ENCODE measurements around the gene RIC8B.

The RIC8B gene

GRCh38 chr12:106871477-106871876 lies 97.0 kb downstream of the RIC8B start:
- TF ChIP-seq EZH2 (IDR thresholded peaks at IDR 0.05; ENCODE audit: borderline replicate concordance, low read depth, low read length, severe bottlenecking) (no peak), CTCF (IDR thresholded peaks at IDR 0.05; ENCODE audit: borderline replicate concordance, extremely low read depth, low read length, poor library complexity, severe bottlenecking) (no peak)
- H3K79me2 ChIP-seq (ENCODE audit: insufficient read depth, low read length): no peaks in the 10 kb centered on the region
- H3K36me3 ChIP-seq (ENCODE audit: insufficient read depth, low read length): peaks cover 50% of the 10 kb centered on the region; the same call in 1 of the 2 replicates
- no peaks in the 10 kb centered on the region for H3K4me1 ChIP-seq (ENCODE audit: insufficient read depth, low read length)
- H3K9ac ChIP-seq (ENCODE audit: low read depth, low read length): no peak overlapping the region
- DNase-seq (no peak), ATAC-seq (ENCODE audit: insufficient read depth, low read depth) (no peak)
- no peak overlapping the region for H2AFZ ChIP-seq (ENCODE audit: low read depth, low read length)
- no peaks in the 10 kb centered on the region for H3K27me3 ChIP-seq (ENCODE audit: insufficient read depth, low read length, poor library complexity)
- H3K4me2 ChIP-seq (ENCODE audit: insufficient read depth, low read length): no peak overlapping the region
- no peaks in the 10 kb centered on the region for H3K9me3 ChIP-seq (ENCODE audit: insufficient read depth, low read length, severe bottlenecking)
- H3K27ac ChIP-seq (ENCODE audit: low read length): no peak overlapping the region
- no peak overlapping the region for H3K4me3 ChIP-seq (ENCODE audit: low read depth in 1 of 2, low read length in 2 of 2)
- no peaks in the 10 kb centered on the region; the same call in 1 of the 2 replicates for H4K20me1 ChIP-seq (ENCODE audit: insufficient read depth, low read length)

- H3K4me1 ChIP-seq (ENCODE audit: insufficient read depth, low read length): no peaks in the 10 kb centered on the region
- H3K4me2 ChIP-seq (ENCODE audit: insufficient read depth, low read length): no peak overlapping the region
- H4K20me1 ChIP-seq (ENCODE audit: insufficient read depth, low read length): no peaks in the 10 kb centered on the region
- no peaks in the 10 kb centered on the region for H3K9me3 ChIP-seq (ENCODE audit: insufficient read depth, low read length, severe bottlenecking)
- no peak for ATAC-seq (ENCODE audit: insufficient read depth, low read depth)
- no peak for DNase-seq
- H3K27me3 ChIP-seq (ENCODE audit: insufficient read depth, low read length, poor library complexity): no peaks in the 10 kb centered on the region
- H3K4me3 ChIP-seq (ENCODE audit: low read depth in 1 of 2, low read length in 2 of 2): no peak overlapping the region
- no peaks in the 10 kb centered on the region for H3K79me2 ChIP-seq (ENCODE audit: insufficient read depth, low read length)
- H3K9ac ChIP-seq (ENCODE audit: low read depth, low read length): no peak overlapping the region
- TF ChIP-seq CTCF (IDR thresholded peaks at IDR 0.05; ENCODE audit: borderline replicate concordance, extremely low read depth, low read length, poor library complexity, severe bottlenecking) (no peak), EZH2 (IDR thresholded peaks at IDR 0.05; ENCODE audit: borderline replicate concordance, low read depth, low read length, severe bottlenecking) (no peak)
- H3K36me3 ChIP-seq (ENCODE audit: insufficient read depth, low read length): peaks cover 38% of the 10 kb centered on the region; the same call in 1 of the 2 replicates
- H2AFZ ChIP-seq (ENCODE audit: low read depth, low read length): no peak overlapping the region
- H3K27ac ChIP-seq (ENCODE audit: low read length): no peak overlapping the region
These were observed 99.5 kb downstream of the RIC8B start for GRCh38 chr12:106873983-106874382.

- H3K4me3 ChIP-seq (ENCODE audit: low read depth in 1 of 2, low read length in 2 of 2): no peak overlapping the region
- H3K27ac ChIP-seq (ENCODE audit: low read length): no peak overlapping the region
- no peaks in the 10 kb centered on the region for H3K79me2 ChIP-seq (ENCODE audit: insufficient read depth, low read length)
- H3K36me3 ChIP-seq (ENCODE audit: insufficient read depth, low read length): peaks cover 52% of the 10 kb centered on the region
- DNase-seq: no peak
- H3K4me1 ChIP-seq (ENCODE audit: insufficient read depth, low read length): no peaks in the 10 kb centered on the region
- TF ChIP-seq CTCF (IDR thresholded peaks at IDR 0.05; ENCODE audit: borderline replicate concordance, extremely low read depth, low read length, poor library complexity, severe bottlenecking) (no peak), EZH2 (IDR thresholded peaks at IDR 0.05; ENCODE audit: borderline replicate concordance, low read depth, low read length, severe bottlenecking) (no peak)
- no peaks in the 10 kb centered on the region for H4K20me1 ChIP-seq (ENCODE audit: insufficient read depth, low read length)
- no peak overlapping the region for H3K9ac ChIP-seq (ENCODE audit: low read depth, low read length)
- no peaks in the 10 kb centered on the region for H3K27me3 ChIP-seq (ENCODE audit: insufficient read depth, low read length, poor library complexity)
- no peak overlapping the region for H3K4me2 ChIP-seq (ENCODE audit: insufficient read depth, low read length)
- H3K9me3 ChIP-seq (ENCODE audit: insufficient read depth, low read length, severe bottlenecking): no peaks in the 10 kb centered on the region
- no peak overlapping the region for H2AFZ ChIP-seq (ENCODE audit: low read depth, low read length)
- no peak for ATAC-seq (ENCODE audit: insufficient read depth, low read depth)
These were observed 104.3 kb downstream of the RIC8B start for GRCh38 chr12:106878804-106879203.

GRCh38 chr12:106879612-106880011 lies 105.1 kb downstream of the RIC8B start:
- no peaks in the 10 kb centered on the region for H3K4me1 ChIP-seq (ENCODE audit: insufficient read depth, low read length)
- no peak overlapping the region for H3K27ac ChIP-seq (ENCODE audit: low read length)
- no peaks in the 10 kb centered on the region for H3K9me3 ChIP-seq (ENCODE audit: insufficient read depth, low read length, severe bottlenecking)
- no peak overlapping the region for H2AFZ ChIP-seq (ENCODE audit: low read depth, low read length)
- H3K4me2 ChIP-seq (ENCODE audit: insufficient read depth, low read length): no peak overlapping the region
- TF ChIP-seq EZH2 (IDR thresholded peaks at IDR 0.05; ENCODE audit: borderline replicate concordance, low read depth, low read length, severe bottlenecking) (no peak), CTCF (IDR thresholded peaks at IDR 0.05; ENCODE audit: borderline replicate concordance, extremely low read depth, low read length, poor library complexity, severe bottlenecking) (no peak)
- H3K36me3 ChIP-seq (ENCODE audit: insufficient read depth, low read length): peaks cover 53% of the 10 kb centered on the region
- DNase-seq (no peak), ATAC-seq (ENCODE audit: insufficient read depth, low read depth) (no peak)
- no peak overlapping the region for H3K4me3 ChIP-seq (ENCODE audit: low read depth in 1 of 2, low read length in 2 of 2)
- H4K20me1 ChIP-seq (ENCODE audit: insufficient read depth, low read length): no peaks in the 10 kb centered on the region
- no peak overlapping the region for H3K9ac ChIP-seq (ENCODE audit: low read depth, low read length)
- no peaks in the 10 kb centered on the region for H3K27me3 ChIP-seq (ENCODE audit: insufficient read depth, low read length, poor library complexity)
- H3K79me2 ChIP-seq (ENCODE audit: insufficient read depth, low read length): no peaks in the 10 kb centered on the region
